Measurements from ENCODE around the gene NTM.

- TF ChIP-seq CTCF (IDR thresholded peaks at IDR 0.05) (no peak), POLR2A (IDR thresholded peaks at IDR 0.05) (peak in 1 of 4 donors; percentile 9)
Observed at GRCh38 chr11:131910523-131911387, 540.3 kb downstream of the NTM start.

Measured in esophagus squamous epithelium (tissue), 4 donors.